OCI-LY7 (cell line): ENCODE results near the gene GMEB1.

Experiments used
- CTCF ChIP-seq: fragments of 200-600 bp; sonication (generic); conservative IDR thresholded peaks from 2 replicates; pipeline ENCODE4 v1.5.1; 2014; ENCODE audit warnings: mild to moderate bottlenecking, antibody characterized with exemption, low read length, moderate library complexity, mixed read lengths
- EZH2phosphoT487 ChIP-seq: fragments of 200-600 bp; sonication (generic); IDR thresholded peaks from 2 replicates; pipeline ENCODE4 v1.6.1; 2018; ENCODE audit warnings: low read depth, borderline replicate concordance, mild to moderate bottlenecking, mixed run types, antibody characterized with exemption, low read length, moderate library complexity, mixed read lengths

GRCh38 chr1:28758420-28758819 is 89.8 kb downstream of the GMEB1 start:
- TF ChIP-seq CTCF (no peak), EZH2phosphoT487 (no peak)
